22Rv1 (cell line): Measurements from ENCODE around the gene SPTBN2.

ENCODE experiments used
- H3K27ac ChIP-seq: fragments of 450-650 bp; 2 replicates; pipeline ENCODE4 v1.5.1; 2017
- ZFX ChIP-seq: fragments of 450-650 bp; IDR thresholded peaks from 2 replicates; pipeline ENCODE4 v1.6.1; 2017; ENCODE audit warnings: antibody characterized with exemption, borderline replicate concordance
- TF ChIP-seq, protein P1 (sequence below): fragments of 450-650 bp; IDR thresholded peaks from 2 replicates; pipeline ENCODE4 v1.5.1; 2017; ENCODE audit warnings: mild to moderate bottlenecking

The SPTBN2 gene

DNA sequence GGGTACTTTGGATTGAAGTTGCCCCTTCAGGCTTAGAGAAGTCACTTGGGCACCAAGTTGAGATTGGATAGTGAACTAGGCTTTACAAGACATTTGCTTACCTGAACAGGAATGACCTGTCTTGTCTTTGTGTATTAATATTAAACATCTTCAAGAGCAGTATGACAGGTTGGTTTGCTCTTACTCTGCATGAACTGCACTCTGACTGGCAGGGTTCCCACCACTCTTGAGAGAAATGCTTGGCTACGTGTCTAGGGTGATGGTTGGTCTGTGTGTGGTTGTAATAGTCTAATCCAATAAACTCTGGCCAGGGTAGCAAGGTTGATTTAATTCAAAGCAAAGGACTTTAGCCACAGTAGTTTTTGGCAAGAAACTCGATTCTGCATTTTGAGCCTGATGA is 20.1 kb upstream of the SPTBN2 start:
- H3K27ac ChIP-seq = peak overlapping the region; percentile 78
- no peak for TF ChIP-seq ZFX
- TF ChIP-seq, protein P1, sequence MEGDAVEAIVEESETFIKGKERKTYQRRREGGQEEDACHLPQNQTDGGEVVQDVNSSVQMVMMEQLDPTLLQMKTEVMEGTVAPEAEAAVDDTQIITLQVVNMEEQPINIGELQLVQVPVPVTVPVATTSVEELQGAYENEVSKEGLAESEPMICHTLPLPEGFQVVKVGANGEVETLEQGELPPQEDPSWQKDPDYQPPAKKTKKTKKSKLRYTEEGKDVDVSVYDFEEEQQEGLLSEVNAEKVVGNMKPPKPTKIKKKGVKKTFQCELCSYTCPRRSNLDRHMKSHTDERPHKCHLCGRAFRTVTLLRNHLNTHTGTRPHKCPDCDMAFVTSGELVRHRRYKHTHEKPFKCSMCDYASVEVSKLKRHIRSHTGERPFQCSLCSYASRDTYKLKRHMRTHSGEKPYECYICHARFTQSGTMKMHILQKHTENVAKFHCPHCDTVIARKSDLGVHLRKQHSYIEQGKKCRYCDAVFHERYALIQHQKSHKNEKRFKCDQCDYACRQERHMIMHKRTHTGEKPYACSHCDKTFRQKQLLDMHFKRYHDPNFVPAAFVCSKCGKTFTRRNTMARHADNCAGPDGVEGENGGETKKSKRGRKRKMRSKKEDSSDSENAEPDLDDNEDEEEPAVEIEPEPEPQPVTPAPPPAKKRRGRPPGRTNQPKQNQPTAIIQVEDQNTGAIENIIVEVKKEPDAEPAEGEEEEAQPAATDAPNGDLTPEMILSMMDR = no peak

DNA sequence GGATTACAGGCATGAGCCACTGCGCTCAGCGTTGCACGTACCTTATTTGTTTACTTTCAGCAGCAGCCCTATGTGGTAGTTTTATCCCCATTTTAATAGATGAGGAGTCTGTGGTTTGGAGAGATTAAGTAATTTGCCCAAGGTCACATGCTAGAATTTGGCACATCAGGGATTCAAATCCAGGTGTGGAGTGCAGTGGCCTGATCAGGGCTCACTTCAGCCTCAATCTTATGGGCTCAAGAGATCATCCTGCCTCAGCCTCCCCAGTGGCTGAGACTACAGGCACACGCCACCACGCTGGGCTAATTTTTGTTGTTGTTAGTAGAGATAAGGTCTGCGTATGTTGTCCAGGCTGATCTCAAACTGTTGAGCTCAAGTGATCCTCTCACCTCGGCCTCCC is 18.5 kb upstream of the SPTBN2 start:
- H3K27ac ChIP-seq = 0 out of 2 replicates have a peak overlapping the region, but pooled peaks have one; percentile 78
- no peak for TF ChIP-seq ZFX
- TF ChIP-seq, protein P1 = no peak

DNA sequence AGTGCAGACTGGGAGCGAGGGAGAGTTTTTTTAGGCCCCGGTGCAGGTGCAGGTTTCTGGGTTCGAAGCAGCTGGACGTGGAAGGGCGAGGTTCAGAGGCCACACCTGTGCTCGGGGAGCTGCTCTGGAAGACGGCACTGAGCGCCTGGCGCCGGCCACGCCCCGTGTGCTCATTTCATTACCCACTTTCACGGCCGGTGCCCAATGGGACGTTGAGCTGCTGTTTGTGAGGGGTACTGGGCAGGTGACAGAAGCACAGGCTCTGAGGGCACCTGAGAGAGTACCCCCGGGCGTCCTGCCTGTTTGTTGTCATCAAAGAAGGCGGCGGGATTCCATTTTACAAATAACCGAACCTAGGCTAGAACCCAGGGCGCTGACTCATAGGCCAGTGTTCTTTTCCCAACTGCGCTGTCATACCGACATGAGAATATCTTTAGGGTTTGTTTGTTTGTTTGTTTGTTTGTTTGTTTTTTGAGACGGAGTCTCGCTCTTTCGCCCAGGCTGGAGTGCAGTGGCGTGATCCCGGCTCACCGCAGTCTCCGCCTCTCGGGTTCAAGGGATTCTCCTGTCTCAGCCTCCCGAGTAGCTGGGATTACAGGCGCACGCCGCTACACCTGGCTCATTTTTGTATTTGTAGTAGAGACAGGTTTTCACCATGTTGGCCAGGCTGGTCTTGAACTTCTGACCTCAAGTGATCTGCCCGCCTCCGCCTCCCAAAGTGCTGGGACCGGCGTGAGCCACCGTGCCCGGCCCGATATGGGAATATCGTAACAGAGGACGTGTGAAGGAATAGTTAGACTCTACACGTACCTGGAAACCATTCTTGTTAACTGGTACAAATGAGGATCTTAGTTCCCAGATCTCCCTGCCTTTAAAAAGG is 16.6 kb upstream of the SPTBN2 start:
- peak overlapping the region; percentile 87 for H3K27ac ChIP-seq
- TF ChIP-seq, protein P1 = no peak
- no peak for TF ChIP-seq ZFX

DNA sequence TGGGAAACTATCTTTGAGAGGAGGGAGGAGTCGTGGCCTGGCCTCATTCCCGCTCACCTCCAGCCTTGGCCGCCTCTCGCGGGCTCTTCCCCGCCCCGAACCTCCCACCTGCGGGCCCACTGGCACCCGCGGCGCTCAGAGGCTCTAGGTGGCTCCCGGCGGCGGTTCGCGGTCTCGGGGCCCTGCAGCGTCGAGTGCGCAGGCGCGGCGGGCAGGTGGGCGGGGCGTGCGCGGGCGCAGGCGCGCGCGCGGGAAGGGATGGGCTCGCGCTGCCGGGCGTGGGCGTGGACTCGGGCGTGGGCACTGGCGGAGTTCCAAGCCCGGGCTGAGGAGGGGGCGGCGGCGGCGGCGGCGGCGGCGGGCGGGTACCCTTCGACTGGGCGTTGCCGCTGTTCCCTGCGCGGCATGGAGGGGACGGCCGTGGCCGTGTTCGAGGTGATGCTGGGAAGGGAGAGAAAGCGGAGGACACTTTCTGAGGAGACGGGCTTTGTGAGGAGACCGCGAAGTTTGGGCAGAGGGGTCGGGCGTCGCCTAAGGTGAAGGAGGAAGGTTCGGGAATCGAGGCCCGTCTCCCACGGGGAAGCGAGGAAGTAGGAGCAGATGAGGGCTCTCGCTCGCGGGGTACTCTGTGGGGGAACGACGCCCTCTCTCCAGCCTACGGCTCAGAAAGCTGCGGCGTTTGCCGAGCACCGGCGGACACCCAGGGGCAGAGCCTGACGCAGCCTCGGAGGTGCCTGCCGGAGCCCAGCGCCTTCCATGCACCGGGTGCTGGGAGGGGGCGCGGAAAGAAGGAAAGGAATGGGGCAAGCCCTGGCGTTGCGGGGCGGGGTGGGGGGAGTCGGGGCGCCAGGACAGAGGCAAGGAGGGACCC is 15.7 kb upstream of the SPTBN2 start:
- no peak for TF ChIP-seq ZFX
- TF ChIP-seq, protein P1 = no peak
- peak overlapping the region; percentile 87 for H3K27ac ChIP-seq

DNA sequence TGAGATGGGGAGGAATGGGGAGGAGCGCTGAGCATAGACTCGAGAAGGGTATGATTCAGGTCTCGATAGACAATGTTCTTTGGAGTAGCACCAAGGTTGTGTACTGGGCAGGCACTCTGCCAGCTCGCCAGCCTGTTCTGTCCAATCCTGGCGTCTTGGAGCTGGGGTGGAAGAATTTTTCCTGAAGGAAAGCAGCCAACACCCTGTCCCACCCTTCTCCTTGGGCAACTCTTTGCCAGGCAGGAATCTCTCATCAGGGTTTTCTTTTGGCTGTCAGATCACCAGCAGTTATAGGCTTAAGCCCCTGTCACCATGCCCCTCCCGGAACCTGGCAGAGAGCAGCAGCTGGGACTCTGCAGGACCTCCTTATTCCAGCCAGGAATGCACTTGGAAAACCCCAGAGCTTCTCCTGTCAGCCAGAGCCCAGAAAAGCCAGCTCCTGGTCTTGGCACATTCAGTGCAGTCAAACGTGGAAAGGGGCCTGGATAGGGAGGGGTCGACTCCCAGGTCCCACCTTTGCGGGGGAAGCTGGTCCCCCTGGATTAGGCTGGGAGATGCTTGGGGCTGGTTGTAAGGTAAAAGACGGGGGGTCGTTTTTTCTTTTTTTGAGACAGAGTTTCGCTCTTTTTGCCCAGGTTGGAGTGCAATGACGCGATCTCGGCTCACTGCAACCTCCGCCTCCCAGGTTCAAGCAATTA is 14.4 kb upstream of the SPTBN2 start:
- TF ChIP-seq ZFX = no peak
- TF ChIP-seq, protein P1 = no peak

DNA sequence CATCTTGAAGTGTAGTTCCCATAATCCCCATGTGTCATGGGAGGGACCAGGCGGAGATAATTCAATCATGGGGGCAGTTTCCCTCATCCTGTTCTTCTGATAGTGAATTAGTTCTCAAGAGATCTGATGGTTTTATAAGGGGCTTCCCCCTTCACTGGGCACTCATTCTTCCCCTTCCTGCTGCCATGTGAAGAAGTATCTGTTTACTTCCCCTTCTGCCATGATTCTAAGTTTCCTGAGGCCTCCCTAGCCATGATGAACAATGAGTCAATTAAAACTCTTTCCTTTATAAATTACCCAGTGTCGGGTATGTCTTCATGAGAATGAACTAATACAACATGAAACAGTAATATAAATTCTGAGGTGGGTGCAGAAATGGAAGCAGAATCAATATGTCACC is 12.1 kb upstream of the SPTBN2 start:
- no peak for TF ChIP-seq ZFX
- no peak overlapping the region for H3K27ac ChIP-seq

More for the DNA sequence above, 14.4 kb upstream of the SPTBN2 start:
- peak overlapping the region; percentile 87 for H3K27ac ChIP-seq

DNA sequence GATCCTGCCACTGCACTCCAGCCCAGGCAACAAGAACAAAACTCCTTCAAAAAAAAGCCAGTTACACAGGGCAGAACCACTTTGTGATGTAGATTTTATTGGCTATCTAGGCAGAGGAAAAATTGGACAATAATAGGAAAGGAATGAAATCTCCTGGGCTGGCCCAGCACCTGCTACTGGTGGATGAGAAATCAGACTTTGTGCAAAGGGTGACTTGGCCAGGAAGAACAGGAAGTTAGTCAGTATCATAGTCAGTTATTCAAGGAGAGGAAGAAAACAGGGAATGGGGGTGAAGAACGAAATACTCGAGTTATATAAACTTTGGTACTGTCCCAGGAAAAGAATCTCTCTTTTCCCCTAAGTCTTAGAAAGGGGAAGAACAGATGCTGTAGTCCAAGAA is 11.0 kb upstream of the SPTBN2 start:
- TF ChIP-seq ZFX = no peak
- TF ChIP-seq, protein P1 = no peak
- H3K27ac ChIP-seq = no peak overlapping the region
